CD14-positive monocyte (primary cell): ENCODE measurements around the gene LENEP. TPM values are rescaled to one million over a fixed set of nuclear protein-coding genes. Genes with fewer than 3 reads are reported as not detected.
A peak's percentile ranks its signal among the peaks of the same experiment; 100 is the strongest.

Experiments
- DNase-seq, 3 donors: peaks; one replicate each; pipeline ENCODE4 v3.0.0-alpha.2; 2011 to 2022
- H2AFZ ChIP-seq: 2 replicates; pipeline ENCODE4 v1.6.0; 2012; ENCODE audit warnings: mild to moderate bottlenecking, low read depth, low read length, inconsistent platforms; ENCODE audit not compliant: insufficient read depth, poor library complexity, severe bottlenecking
- H3K27ac ChIP-seq, 2 donors: 1 replicate in 1 of 2; 2 replicates in 1 of 2; pipeline ENCODE4 v1.5.1; 2012 to 2013; ENCODE audit warnings: low read length in 2 of 2, control low read depth in 1 of 2, inconsistent platforms in 1 of 2, low read depth in 1 of 2, mild to moderate bottlenecking in 1 of 2
- H3K27me3 ChIP-seq, 2 donors: one replicate each; pipeline versions ENCODE4 v1.6.0 to v1.6.1; 2011 to 2013; ENCODE audit warnings: low read length in 2 of 2; ENCODE audit not compliant: control insufficient read depth in 2 of 2, insufficient read depth in 2 of 2
- H3K36me3 ChIP-seq, 2 donors: replicated peaks in 1 of 2; 1 replicate in 1 of 2; 2 replicates in 1 of 2; pipeline versions ENCODE4 v1.5.1 to v1.6.1; 2012 to 2013; ENCODE audit warnings: low read length in 2 of 2, control low read depth in 1 of 2, inconsistent platforms in 1 of 2, mild to moderate bottlenecking in 1 of 2; ENCODE audit not compliant: insufficient read depth in 2 of 2, control insufficient read depth in 1 of 2
- H3K4me1 ChIP-seq, 2 donors: 1 replicate in 1 of 2; 2 replicates in 1 of 2; pipeline versions ENCODE4 v1.5.1 to v1.6.1; 2012 to 2013; ENCODE audit warnings: low read length in 2 of 2, control low read depth in 1 of 2, inconsistent platforms in 1 of 2, mild to moderate bottlenecking in 1 of 2, moderate library complexity in 1 of 2; ENCODE audit not compliant: insufficient read depth in 2 of 2, control insufficient read depth in 1 of 2
- H3K4me2 ChIP-seq: replicated peaks from 2 replicates; pipeline ENCODE3; 2012; ENCODE audit warnings: low read length, moderate library complexity, mild to moderate bottlenecking; ENCODE audit not compliant: poor library complexity, severe bottlenecking; ENCODE audit errors: extremely low read depth
- H3K4me3 ChIP-seq, 3 experiments: fragments of 200-600 bp in 1 of 3; sonication (generic) in 1 of 3; replicated peaks in 1 of 3; 1 replicate in 2 of 3; 2 replicates in 1 of 3; pipeline ENCODE4 v1.5.1; 2011 to 2013; ENCODE audit warnings: low read length in 3 of 3, mild to moderate bottlenecking in 3 of 3, control low read depth in 2 of 3, low read depth in 2 of 3, inconsistent platforms in 1 of 3, moderate library complexity in 1 of 3
- H3K79me2 ChIP-seq: 2 replicates; pipeline ENCODE4 v1.6.0; 2012; ENCODE audit warnings: mild to moderate bottlenecking, control low read depth, inconsistent platforms, low read length, moderate library complexity; ENCODE audit not compliant: insufficient read depth
- H3K9ac ChIP-seq: 2 replicates; pipeline ENCODE4 v1.6.0; 2017; ENCODE audit warnings: low read length, mild to moderate bottlenecking; ENCODE audit not compliant: insufficient read depth, poor library complexity, severe bottlenecking
- H3K9me3 ChIP-seq, 2 donors: replicated peaks in 1 of 2; 1 replicate in 1 of 2; 2 replicates in 1 of 2; pipeline versions ENCODE4 v1.5.1 to v1.6.1; 2012 to 2013; ENCODE audit warnings: low read length in 2 of 2, control low read depth in 1 of 2; ENCODE audit not compliant: control insufficient read depth in 1 of 2, insufficient read depth in 1 of 2
- H4K20me1 ChIP-seq: 2 replicates; pipeline ENCODE4 v1.6.0; 2012; ENCODE audit warnings: mild to moderate bottlenecking, low read length, control low read depth, moderate library complexity; ENCODE audit not compliant: insufficient read depth
- H3K27ac Mint-ChIP-seq, 7 donors: one replicate each; pipeline ENCODE4 v1.8.0; 2020; ENCODE audit warnings: mild to moderate bottlenecking in 7 of 7, mixed read lengths in 7 of 7, moderate library complexity in 6 of 7, inconsistent platforms in 2 of 7
- H3K27me3 Mint-ChIP-seq, 3 donors: one replicate each; pipeline ENCODE4 v1.8.0; 2021 to 2022; ENCODE audit warnings: low read depth in 3 of 3, mild to moderate bottlenecking in 3 of 3, mixed read lengths in 3 of 3, moderate library complexity in 3 of 3, inconsistent platforms in 1 of 3
- H3K36me3 Mint-ChIP-seq, 2 donors: one replicate each; pipeline ENCODE4 v1.8.0; 2020; ENCODE audit warnings: mixed read lengths in 2 of 2, inconsistent platforms in 1 of 2, mild to moderate bottlenecking in 1 of 2
- H3K4me1 Mint-ChIP-seq: one replicate; pipeline ENCODE4 v1.8.0; 2020; ENCODE audit warnings: mild to moderate bottlenecking, mixed read lengths
- H3K4me3 Mint-ChIP-seq, 2 donors: one replicate each; pipeline ENCODE4 v1.8.0; 2020; ENCODE audit warnings: mild to moderate bottlenecking in 2 of 2, mixed read lengths in 2 of 2, moderate library complexity in 1 of 2
- H3K9me3 Mint-ChIP-seq, 7 donors: one replicate each; pipeline ENCODE4 v1.8.0; 2020 to 2022; ENCODE audit warnings: mixed read lengths in 7 of 7, mild to moderate bottlenecking in 6 of 7, moderate library complexity in 6 of 7, inconsistent platforms in 2 of 7
- WGBS: methylation state at CpG from one replicate; pipeline ENCODE4 v1.1.5; 2013; ENCODE audit warnings: missing lambda C conversion rate; ENCODE audit not compliant: insufficient coverage; 5-methylcytosine and 5-hydroxymethylcytosine counted together
- intact Hi-C, 2 donors: fragments of 100-400 bp; cut with micrococcal nuclease; formaldehyde crosslinking; loops; one replicate each; pipeline versions ENCODE4 v1.15.0 to v1.15.1; 2023
- polyA minus RNA-seq: library from RNA; depleted of rRNA, polyadenylated mRNA; stranded (reverse); fragments of >200 nt; gene quantifications from 2 replicates; pipeline ENCODE4 v1.2.3, GENCODE V29; 2012
- polyA plus RNA-seq, 3 donors: library from polyadenylated mRNA; depleted of rRNA in 1 of 3; unstranded in 2 of 3; stranded (reverse) in 1 of 3; fragments of 300-500 nt in 2 of 3; fragments of >200 nt in 1 of 3; fragmentation: Illumina TruSeq in 2 of 3; gene quantifications; 1 replicate in 2 of 3; 2 replicates in 1 of 3; pipeline ENCODE4 v1.2.3, GENCODE V29; 2012 to 2021
- total RNA-seq, 12 experiments: library from RNA in 1 of 12; stranded (reverse) in 1 of 12; fragments of 120-200 nt in 1 of 12; gene quantifications; one replicate each; pipeline ENCODE4 v1.2.4 and lab custom pipeline; 2013 to 2026; ENCODE audit warnings: mixed read lengths in 6 of 12, inconsistent platforms in 1 of 12
- TF ChIP-seq, protein P1 (sequence below): fragments of 200-600 bp; IDR thresholded peaks from one replicate; pipeline ENCODE4 v1.8.0; 2022; ENCODE audit warnings: antibody characterized with exemption, mild to moderate bottlenecking

LENEP gene, protein sequence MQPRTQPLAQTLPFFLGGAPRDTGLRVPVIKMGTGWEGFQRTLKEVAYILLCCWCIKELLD
- 0.12 TPM for total RNA-seq (2013)
- not detected for polyA plus RNA-seq
- not detected in 2 replicates for polyA minus RNA-seq
- total RNA-seq (lab: John Stamatoyannopoulos, UW), result 0 to 0.15 (median 0) reads per million in 11 experiments

DNA sequence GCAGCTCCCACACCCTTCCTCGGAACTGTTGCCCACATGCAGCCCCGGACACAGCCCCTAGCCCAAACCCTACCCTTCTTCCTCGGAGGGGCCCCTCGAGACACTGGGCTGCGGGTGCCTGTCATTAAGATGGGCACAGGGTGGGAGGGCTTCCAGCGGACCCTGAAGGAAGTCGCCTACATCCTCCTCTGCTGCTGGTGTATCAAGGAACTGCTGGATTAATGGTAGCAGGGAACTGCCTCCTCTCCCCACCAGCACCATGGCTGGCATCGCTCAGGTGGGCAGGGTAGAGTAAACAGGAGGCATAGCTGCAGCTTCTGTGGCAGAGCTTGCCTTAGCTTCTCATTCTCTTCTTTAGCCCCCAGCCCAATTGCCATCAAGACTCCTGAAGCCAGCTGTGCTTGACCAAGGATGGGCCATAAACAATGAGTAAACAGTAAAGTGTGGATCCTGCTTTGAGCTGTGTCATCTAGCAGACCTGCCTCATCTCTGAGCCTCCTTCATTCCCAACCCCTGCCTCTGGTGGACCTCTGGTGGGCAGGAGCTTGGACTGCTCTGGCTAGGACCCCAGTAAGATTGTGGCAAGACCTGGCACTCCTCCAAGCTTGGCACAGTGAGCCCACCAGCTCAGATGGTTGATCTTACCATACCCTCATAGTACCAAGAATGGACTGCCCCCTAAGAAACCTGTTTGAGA lies at the start of gene LENEP:
TSS of gene LENEP (plus strand) at position 15 of the 697 bp plus-strand sequence. CDS start at position 37, 22 bp downstream.
- Mint-ChIP-seq H3K4me3 (no peak within 1 kb of the TSS), H3K27me3 (peaks cover 1 to 2% (median 2%) of the 10 kb centered on the region in 3 donors), H3K9me3 (no peaks in the 10 kb centered on the region), H3K36me3 (peaks cover 23 to 28% of the 10 kb centered on the region in 2 donors), H3K27ac (peak within 1 kb of the TSS in 2 of 7 donors; percentile 10 to 31), H3K4me1 (peaks cover 49% of the 10 kb centered on the region)
- Histone ChIP-seq H3K27ac (no peak within 1 kb of the TSS), H4K20me1 (peaks cover 29% of the 10 kb centered on the region), H3K79me2 (peaks cover 10% of the 10 kb centered on the region), H3K9ac (no peak within 1 kb of the TSS), H3K27me3 (no peaks in the 10 kb centered on the region), H3K9me3 (no peaks in the 10 kb centered on the region), H3K36me3 (peaks cover 19 to 22% of the 10 kb centered on the region in 2 donors), H3K4me3 (no peak within 1 kb of the TSS), H2AFZ (no peak within 1 kb of the TSS), H3K4me2 (no peak within 1 kb of the TSS), H3K4me1 (peaks cover 33 to 38% of the 10 kb centered on the region in 2 donors)
- no CpG with 5 or more reads among the region's 8 CpGs for WGBS
- TF ChIP-seq, protein P1, sequence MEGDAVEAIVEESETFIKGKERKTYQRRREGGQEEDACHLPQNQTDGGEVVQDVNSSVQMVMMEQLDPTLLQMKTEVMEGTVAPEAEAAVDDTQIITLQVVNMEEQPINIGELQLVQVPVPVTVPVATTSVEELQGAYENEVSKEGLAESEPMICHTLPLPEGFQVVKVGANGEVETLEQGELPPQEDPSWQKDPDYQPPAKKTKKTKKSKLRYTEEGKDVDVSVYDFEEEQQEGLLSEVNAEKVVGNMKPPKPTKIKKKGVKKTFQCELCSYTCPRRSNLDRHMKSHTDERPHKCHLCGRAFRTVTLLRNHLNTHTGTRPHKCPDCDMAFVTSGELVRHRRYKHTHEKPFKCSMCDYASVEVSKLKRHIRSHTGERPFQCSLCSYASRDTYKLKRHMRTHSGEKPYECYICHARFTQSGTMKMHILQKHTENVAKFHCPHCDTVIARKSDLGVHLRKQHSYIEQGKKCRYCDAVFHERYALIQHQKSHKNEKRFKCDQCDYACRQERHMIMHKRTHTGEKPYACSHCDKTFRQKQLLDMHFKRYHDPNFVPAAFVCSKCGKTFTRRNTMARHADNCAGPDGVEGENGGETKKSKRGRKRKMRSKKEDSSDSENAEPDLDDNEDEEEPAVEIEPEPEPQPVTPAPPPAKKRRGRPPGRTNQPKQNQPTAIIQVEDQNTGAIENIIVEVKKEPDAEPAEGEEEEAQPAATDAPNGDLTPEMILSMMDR, result no peak
- DNase-seq, result no peak
- intact Hi-C loops, result no loop called here

DNA sequence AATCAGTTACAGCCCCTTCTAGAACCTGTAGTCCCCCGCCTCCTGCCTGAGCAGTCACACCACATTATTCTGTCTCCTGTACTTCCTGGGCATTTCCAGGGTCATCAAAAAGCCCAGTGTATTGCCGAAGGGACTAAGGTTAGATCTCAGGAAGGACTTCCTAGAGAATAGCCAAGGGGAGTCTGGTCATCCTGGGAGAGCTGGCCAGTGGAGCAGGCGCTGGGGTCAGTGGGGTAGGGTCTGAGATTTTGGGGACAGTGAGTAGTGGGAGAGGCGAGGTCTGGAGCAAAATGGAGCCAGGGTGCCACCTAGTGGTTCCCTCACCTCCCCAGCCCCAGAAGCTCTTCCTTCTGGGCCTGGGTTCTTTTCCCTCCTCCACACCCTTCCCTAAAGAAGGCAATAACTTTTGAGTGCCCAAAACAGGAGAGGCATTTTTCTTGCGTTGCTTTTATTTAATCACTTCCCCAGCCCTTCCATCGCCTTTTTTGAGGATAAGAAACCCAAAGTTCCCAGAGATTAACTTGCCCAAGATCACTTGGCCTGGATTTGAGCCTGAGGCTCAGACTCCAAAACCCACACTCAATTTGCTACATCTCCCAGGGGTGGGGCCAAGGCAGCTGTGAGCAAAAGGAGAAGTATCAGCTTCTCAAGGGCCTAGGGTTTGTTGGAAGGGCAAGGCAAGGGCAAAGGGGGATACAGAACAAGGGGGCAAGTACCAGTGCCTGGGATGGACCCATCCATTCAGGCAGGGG lies 49.6 kb upstream of the LENEP start:
- WGBS, result 15% methylated on average over 4 of the region's 6 CpGs
- Histone ChIP-seq H3K9ac (peak overlapping the region; percentile 12), H3K27me3 (no peaks in the 10 kb centered on the region), H3K36me3 (peaks cover 31 to 43% of the 10 kb centered on the region in 2 donors), H3K79me2 (no peaks in the 10 kb centered on the region), H3K27ac (peak overlapping the region; percentile 47 to 82), H3K9me3 (no peaks in the 10 kb centered on the region), H2AFZ (peak overlapping the region; percentile 31), H3K4me1 (peaks cover 40 to 50% of the 10 kb centered on the region in 2 donors), H3K4me3 (peak overlapping the region in 1 of 3 experiments; percentile 18), H4K20me1 (no peaks in the 10 kb centered on the region), H3K4me2 (peak overlapping the region; percentile 48)
- peak; percentile 27 to 55 (median 55) for DNase-seq
- intact Hi-C loops, result no loop called here
- Mint-ChIP-seq H3K9me3 (no peaks in the 10 kb centered on the region), H3K27ac (peak overlapping the region; percentile 64 to 87 (median 81)), H3K4me3 (peak overlapping the region; percentile 12 to 16), H3K27me3 (peaks cover 0 to 3% (median 0%) of the 10 kb centered on the region in 3 donors), H3K36me3 (peaks cover 30 to 41% of the 10 kb centered on the region in 2 donors), H3K4me1 (peaks cover 56% of the 10 kb centered on the region)
- TF ChIP-seq, protein P1, result peak; percentile 86
